Esophagus squamous epithelium (tissue), 5 donors: ENCODE results near the gene NKG7. TPM values are rescaled to one million over a fixed set of nuclear protein-coding genes. Genes with fewer than 3 reads are reported as not detected.

Experiments used
- DNase-seq: peaks from one replicate; lab custom pipeline; 2025; lab: John Stamatoyannopoulos, UW
- H3K27ac ChIP-seq, 4 donors: fragments of 200-600 bp; sonication (generic); one replicate each; pipeline ENCODE4 v1.5.1; 2016 to 2019; ENCODE audit warnings: mild to moderate bottlenecking in 1 of 4
- H3K27me3 ChIP-seq, 4 donors: fragments of 200-600 bp; sonication (generic); 1 replicate in 3 of 4; 2 replicates in 1 of 4; pipeline versions ENCODE4 v1.5.1 to v1.6.0; 2017 to 2021; ENCODE audit warnings: antibody characterized with exemption in 1 of 4
- H3K36me3 ChIP-seq, 3 donors: fragments of 200-600 bp; sonication (generic); one replicate each; pipeline ENCODE4 v1.5.1; 2016 to 2019
- H3K4me1 ChIP-seq, 3 donors: fragments of 200-600 bp; sonication (generic); one replicate each; pipeline ENCODE4 v1.5.1; 2017 to 2019
- H3K4me3 ChIP-seq, 4 donors: fragments of 200-600 bp; sonication (generic); 1 replicate in 3 of 4; 2 replicates in 1 of 4; pipeline ENCODE4 v1.5.1; 2016 to 2019; ENCODE audit warnings: mild to moderate bottlenecking in 2 of 4, moderate library complexity in 1 of 4
- H3K9me3 ChIP-seq, 3 donors: fragments of 200-600 bp; sonication (generic); one replicate each; pipeline ENCODE4 v1.5.1; 2016 to 2019
- POLR2A ChIP-seq, 4 donors: fragments of 450-650 bp; IDR thresholded peaks; one replicate each; pipeline ENCODE4 v1.6.1; 2017; ENCODE audit warnings: antibody characterized with exemption in 4 of 4, mild to moderate bottlenecking in 4 of 4, moderate library complexity in 3 of 4
- WGBS, 2 donors: methylation state at CpG; one replicate each; pipeline ENCODE4 v1.1.5; 2018; 5-methylcytosine and 5-hydroxymethylcytosine counted together
- intact Hi-C: fragments of 100-400 bp; cut with DNase I; formaldehyde crosslinking; loops from one replicate; pipeline ENCODE4 v1.15.0; 2022
- total RNA-seq, 4 donors: library from RNA; depleted of rRNA; stranded (reverse); fragments of >200 nt; gene quantifications; one replicate each; pipeline ENCODE4 v1.1.0, GENCODE V29; 2016
- TF ChIP-seq, protein P1 (sequence below), 6 experiments: fragments of 450-650 bp in 4 of 6; fragments of 200-600 bp in 2 of 6; sonication (generic) in 2 of 6; IDR thresholded peaks; one replicate each; pipeline ENCODE4 v1.5.1; 2016 to 2019; ENCODE audit warnings: antibody characterized with exemption in 6 of 6, mild to moderate bottlenecking in 4 of 6, moderate library complexity in 4 of 6
- donor health status: DM: yes; HTN: yes; CAD: no.

Gene NKG7
- total RNA-seq, 4 donors from 2014 or later = 0.50 to 2.5 (median 2.2) TPM; not detected in 1

DNA sequence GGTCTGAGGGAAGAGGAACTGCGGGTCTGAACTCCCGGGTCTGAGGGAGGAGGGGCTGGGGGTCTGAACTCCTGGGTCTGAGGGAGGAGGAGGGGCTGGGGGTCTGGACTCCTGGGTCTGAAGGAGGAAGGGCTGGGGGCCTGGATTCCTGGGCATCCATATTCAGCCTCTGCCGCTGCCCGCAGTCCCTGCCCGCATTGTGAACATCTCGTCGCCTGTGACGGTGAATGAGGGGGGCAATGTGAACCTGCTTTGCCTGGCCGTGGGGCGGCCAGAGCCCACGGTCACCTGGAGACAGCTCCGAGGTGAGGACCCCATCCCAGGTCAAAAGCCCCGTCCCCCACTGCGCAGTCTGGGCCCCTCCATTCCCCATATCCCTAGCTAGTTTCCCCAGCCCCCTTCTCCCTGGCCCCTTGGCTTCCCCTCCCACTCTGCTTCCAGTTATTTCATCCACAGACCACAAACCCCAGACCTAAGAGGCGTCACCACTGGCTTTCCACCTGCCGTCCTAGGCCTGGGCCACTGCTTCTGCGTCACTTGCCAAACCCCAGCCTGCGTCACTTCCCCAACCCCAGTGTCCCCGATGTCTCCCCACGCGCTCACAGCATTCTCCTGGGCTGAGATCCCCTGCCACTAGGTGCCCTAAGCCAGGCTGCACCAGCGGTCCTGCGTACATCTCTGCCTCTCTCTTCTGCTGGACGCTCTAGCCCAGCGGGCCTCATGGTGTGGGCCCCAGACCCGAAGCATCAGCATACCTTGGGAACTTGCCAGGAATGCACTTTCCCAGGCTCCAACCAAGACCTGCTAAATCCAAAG is 47.1 kb downstream of the NKG7 start:
- DNase-seq = no peak
- Histone ChIP-seq H3K4me1 (peaks cover 5 to 18% (median 9%) of the 10 kb centered on the region in 3 donors), H3K27me3 (peaks cover 5 to 90% (median 15%) of the 10 kb centered on the region in 4 donors), H3K4me3 (no peak overlapping the region), H3K36me3 (peaks cover 0 to 5% (median 0%) of the 10 kb centered on the region in 3 donors), H3K9me3 (no peaks in the 10 kb centered on the region), H3K27ac (no peak overlapping the region)
- TF ChIP-seq POLR2A (IDR thresholded peaks at IDR 0.05) = no peak
- TF ChIP-seq, protein P1, sequence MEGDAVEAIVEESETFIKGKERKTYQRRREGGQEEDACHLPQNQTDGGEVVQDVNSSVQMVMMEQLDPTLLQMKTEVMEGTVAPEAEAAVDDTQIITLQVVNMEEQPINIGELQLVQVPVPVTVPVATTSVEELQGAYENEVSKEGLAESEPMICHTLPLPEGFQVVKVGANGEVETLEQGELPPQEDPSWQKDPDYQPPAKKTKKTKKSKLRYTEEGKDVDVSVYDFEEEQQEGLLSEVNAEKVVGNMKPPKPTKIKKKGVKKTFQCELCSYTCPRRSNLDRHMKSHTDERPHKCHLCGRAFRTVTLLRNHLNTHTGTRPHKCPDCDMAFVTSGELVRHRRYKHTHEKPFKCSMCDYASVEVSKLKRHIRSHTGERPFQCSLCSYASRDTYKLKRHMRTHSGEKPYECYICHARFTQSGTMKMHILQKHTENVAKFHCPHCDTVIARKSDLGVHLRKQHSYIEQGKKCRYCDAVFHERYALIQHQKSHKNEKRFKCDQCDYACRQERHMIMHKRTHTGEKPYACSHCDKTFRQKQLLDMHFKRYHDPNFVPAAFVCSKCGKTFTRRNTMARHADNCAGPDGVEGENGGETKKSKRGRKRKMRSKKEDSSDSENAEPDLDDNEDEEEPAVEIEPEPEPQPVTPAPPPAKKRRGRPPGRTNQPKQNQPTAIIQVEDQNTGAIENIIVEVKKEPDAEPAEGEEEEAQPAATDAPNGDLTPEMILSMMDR (IDR thresholded peaks at IDR 0.05) = no peak
- intact Hi-C loops = no loop called here
- 62 to 65% methylated on average over 18 to 19 of the region's 26 CpGs for WGBS, 2 donors

DNA sequence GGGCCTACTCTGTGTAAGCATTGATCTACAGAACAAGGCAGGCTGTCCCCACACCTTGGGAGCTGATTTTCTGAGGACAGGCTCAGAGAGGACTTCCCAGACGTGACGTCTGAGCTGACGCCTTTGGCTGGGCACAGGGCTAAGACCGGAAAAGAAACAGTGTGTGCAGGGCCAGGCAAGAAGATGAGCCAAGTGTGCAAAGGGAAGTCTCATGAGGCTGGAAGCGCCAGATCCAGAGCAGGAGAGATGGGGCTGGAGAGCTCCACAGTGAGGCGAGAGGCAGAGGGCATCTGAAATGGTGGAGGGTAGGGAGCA is 48.3 kb downstream of the NKG7 start:
- TF ChIP-seq, protein P1 (IDR thresholded peaks at IDR 0.05) = no peak
- no peak for TF ChIP-seq POLR2A (IDR thresholded peaks at IDR 0.05)
- intact Hi-C loops = no loop called here
- no peak for DNase-seq
- Histone ChIP-seq H3K4me3 (no peak overlapping the region), H3K27me3 (peaks cover 5 to 81% (median 14%) of the 10 kb centered on the region in 4 donors), H3K4me1 (peaks cover 5 to 18% (median 9%) of the 10 kb centered on the region in 3 donors), H3K36me3 (no peaks in the 10 kb centered on the region), H3K27ac (no peak overlapping the region), H3K9me3 (no peaks in the 10 kb centered on the region)
- 62 to 73% methylated on average over 6 of the region's 6 CpGs for WGBS, 2 donors

DNA sequence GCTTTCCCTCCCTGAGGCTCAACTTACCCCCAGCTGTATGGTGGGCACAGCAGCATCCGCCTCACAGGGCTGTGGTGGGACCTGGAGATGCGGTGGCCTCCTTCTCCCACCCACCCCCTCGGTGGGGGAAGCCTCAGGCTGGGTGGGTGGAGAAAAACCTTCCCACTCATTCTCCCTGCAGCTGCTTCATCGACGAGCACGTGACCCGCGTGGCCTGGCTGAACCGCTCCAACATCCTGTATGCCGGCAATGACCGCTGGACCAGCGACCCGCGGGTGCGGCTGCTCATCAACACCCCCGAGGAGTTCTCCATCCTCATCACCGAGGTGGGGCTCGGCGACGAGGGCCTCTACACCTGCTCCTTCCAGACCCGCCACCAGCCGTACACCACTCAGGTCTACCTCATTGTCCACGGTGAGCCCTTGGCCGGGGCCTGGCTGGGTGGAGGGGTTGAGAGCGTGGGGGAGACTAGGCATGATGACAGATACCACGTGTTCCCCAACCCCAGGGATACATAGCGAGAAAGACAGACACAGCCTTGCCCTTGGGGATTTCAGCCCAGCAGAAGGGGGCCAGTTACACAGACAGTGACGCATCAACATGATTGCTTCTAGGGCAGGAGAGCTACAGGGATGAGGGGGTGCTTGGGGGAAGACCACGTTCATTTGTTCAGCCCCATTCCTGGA is 48.8 kb downstream of the NKG7 start:
- no peaks in the 10 kb centered on the region for H3K36me3 ChIP-seq
- TF ChIP-seq POLR2A (IDR thresholded peaks at IDR 0.05) = no peak
- TF ChIP-seq, protein P1 (IDR thresholded peaks at IDR 0.05) = no peak
- 64 to 69% methylated on average over 10 to 13 of the region's 29 CpGs for WGBS, 2 donors
- H3K4me1 ChIP-seq = peaks cover 5 to 18% (median 9%) of the 10 kb centered on the region in 3 donors
- no peak for DNase-seq
- no peak overlapping the region for H3K4me3 ChIP-seq
- no peak overlapping the region for H3K27ac ChIP-seq
- H3K27me3 ChIP-seq = peaks cover 5 to 80% (median 12%) of the 10 kb centered on the region in 4 donors
- no peaks in the 10 kb centered on the region for H3K9me3 ChIP-seq
- intact Hi-C loops = no loop called here

DNA sequence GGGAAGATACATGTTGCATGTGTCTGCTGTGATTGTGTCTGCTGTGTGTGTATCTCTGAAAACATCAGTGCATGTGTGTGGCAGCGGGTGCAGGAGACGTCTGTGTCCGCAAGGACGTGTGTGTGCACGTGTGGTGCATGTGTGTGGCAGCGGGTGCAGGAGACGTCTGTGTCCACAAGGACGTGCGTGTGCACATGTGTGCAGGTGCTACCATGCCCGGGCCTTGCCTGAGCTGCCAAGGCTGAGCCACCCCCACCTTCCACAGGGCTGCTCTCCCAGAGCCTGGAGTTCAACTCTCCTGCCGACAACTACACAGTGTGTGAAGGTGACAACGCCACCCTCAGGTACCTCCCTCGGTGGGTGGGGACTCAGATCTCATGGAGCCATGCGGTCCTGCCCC is 50.7 kb downstream of the NKG7 start:
- no peak overlapping the region for H3K4me3 ChIP-seq
- no peaks in the 10 kb centered on the region for H3K36me3 ChIP-seq
- H3K4me1 ChIP-seq = peaks cover 0 to 2% (median 0%) of the 10 kb centered on the region in 3 donors
- no peak for DNase-seq
- intact Hi-C loops = no loop called here
- no peak overlapping the region for H3K27ac ChIP-seq
- WGBS, 2 donors = 53 to 65% methylated on average over 8 to 14 of the region's 14 CpGs
- H3K27me3 ChIP-seq = peaks cover 0 to 78% (median 1%) of the 10 kb centered on the region in 4 donors
- no peaks in the 10 kb centered on the region for H3K9me3 ChIP-seq
- no peak for TF ChIP-seq POLR2A (IDR thresholded peaks at IDR 0.05)
- TF ChIP-seq, protein P1 (IDR thresholded peaks at IDR 0.05) = no peak

Other genes with a start within 250 kb of the NKG7 start
- 1 to 10 TPM in 3 of 4 donors, under 1 TPM in 1; 0.49 to 4.4 (median 2.4) TPM for gene SIGLEC9, start 247.7 kb downstream of the NKG7 start, total RNA-seq
- 1 to 10 TPM in 1 of 4 donors, under 1 TPM in 2, not detected in 1; 0.13 to 3.8 (median 0.32) TPM for gene SIGLEC7, start 230.4 kb downstream of the NKG7 start, total RNA-seq
- gene CD33, start 147.6 kb downstream of the NKG7 start, total RNA-seq = 1 to 10 TPM in 1 of 4 donors, under 1 TPM in 3; 0.30 to 6.7 (median 0.58) TPM
- gene SIGLECL1, start 121.6 kb downstream of the NKG7 start, total RNA-seq = not detected
- not detected for gene IGLON5, start 61.0 kb downstream of the NKG7 start, total RNA-seq
- gene VSIG10L, start 30.5 kb downstream of the NKG7 start, total RNA-seq = 100 to 1,000 TPM in 1 of 4 donors, 10 to 100 TPM in 3; 36.4 to 201 (median 50.6) TPM
- 100 to 1,000 TPM; 104 to 215 (median 157) TPM for gene ETFB, start 6.3 kb downstream of the NKG7 start, total RNA-seq
- not detected for gene CLDND2, start 3.7 kb downstream of the NKG7 start, total RNA-seq
- gene LIM2, start 15.3 kb upstream of the NKG7 start, total RNA-seq = not detected
- not detected for gene C19orf84, start 17.9 kb upstream of the NKG7 start, total RNA-seq
- gene SIGLEC10, start 45.0 kb upstream of the NKG7 start, total RNA-seq = 10 to 100 TPM in 1 of 4 donors, 1 to 10 TPM in 3; 2.0 to 17.0 (median 2.9) TPM
- gene SIGLEC8, start 85.8 kb upstream of the NKG7 start, total RNA-seq = 1 to 10 TPM in 2 of 4 donors, under 1 TPM in 2; 0.31 to 2.5 (median 0.94) TPM
- gene CEACAM18, start 105.9 kb upstream of the NKG7 start, total RNA-seq = not detected
- gene SIGLEC12, start 129.1 kb upstream of the NKG7 start, total RNA-seq = under 1 TPM in 2 of 4 donors, not detected in 2; 0.22 to 0.91 TPM
- gene SIGLEC6, start 159.0 kb upstream of the NKG7 start, total RNA-seq = 1 to 10 TPM in 1 of 4 donors, not detected in 3; 7.1 TPM
- 1 to 10 TPM; 2.5 to 5.7 (median 2.9) TPM for gene ZNF175, start 198.6 kb upstream of the NKG7 start, total RNA-seq